NB4 (cell line): Measurements from ENCODE around the gene RXRB.
A peak's percentile ranks its signal among the peaks of the same experiment; 100 is the strongest.

ENCODE experiments used
- DNase-seq: peaks from one replicate; pipeline ENCODE4 v3.0.0; 2010; ENCODE audit warnings: low read depth
- H3K4me3 ChIP-seq: one replicate; pipeline ENCODE4 v1.5.1; 2011; ENCODE audit warnings: mild to moderate bottlenecking, low read depth, low read length, moderate library complexity
- CTCF ChIP-seq: IDR thresholded peaks from one replicate; pipeline ENCODE4 v1.5.1; 2012; ENCODE audit warnings: low read depth, low read length
- MAX ChIP-seq: IDR thresholded peaks from 2 replicates; pipeline ENCODE4 v1.6.1; 2011; ENCODE audit warnings: low read depth, low read length
- MYC ChIP-seq: IDR thresholded peaks from 2 replicates; pipeline ENCODE4 v1.6.1; 2011; ENCODE audit warnings: low read depth, low read length
- POLR2A ChIP-seq: IDR thresholded peaks from 2 replicates; pipeline ENCODE4 v1.6.1; 2011; ENCODE audit warnings: mild to moderate bottlenecking; ENCODE audit not compliant: insufficient read length; ENCODE audit errors: extremely low read depth

RXRB gene

GRCh38 chr6:33217681-33218080, 17.2 kb upstream of the RXRB start:
- no peak overlapping the region for H3K4me3 ChIP-seq
- TF ChIP-seq CTCF (no peak), MAX (no peak), POLR2A (no peak), MYC (no peak)
- DNase-seq: no peak

GRCh38 chr6:33217246-33217645, 16.8 kb upstream of the RXRB start:
- no peak for DNase-seq

GRCh38 chr6:33216117-33216649, 15.7 kb upstream of the RXRB start:
- TF ChIP-seq MYC (no peak), POLR2A (no peak), CTCF (no peak), MAX (no peak)
- no peak overlapping the region for H3K4me3 ChIP-seq
- no peak for DNase-seq

More at GRCh38 chr6:33217246-33217645, 16.8 kb upstream of the RXRB start:
- TF ChIP-seq CTCF (no peak), MAX (no peak), POLR2A (no peak), MYC (no peak)
- H3K4me3 ChIP-seq: no peak overlapping the region

GRCh38 chr6:33215271-33216116, 15.0 kb upstream of the RXRB start:
- peak; percentile 0 for DNase-seq
- no peak overlapping the region for H3K4me3 ChIP-seq
- TF ChIP-seq POLR2A (no peak), MYC (no peak), CTCF (no peak), MAX (no peak)

GRCh38 chr6:33213989-33214335, 13.5 kb upstream of the RXRB start:
- TF ChIP-seq MAX (no peak), CTCF (no peak), POLR2A (no peak), MYC (no peak)
- DNase-seq: peak; percentile 3
- peak overlapping the region; percentile 19 for H3K4me3 ChIP-seq
